K562 (cell line): ENCODE data around the gene ERAL1. TPM values are rescaled to one million over a fixed set of nuclear protein-coding genes. Genes with fewer than 3 reads are reported as not detected.

Experiments
- CREBBP ChIP-seq: IDR thresholded peaks from one replicate; pipeline ENCODE4 v1.6.1; 2012; ENCODE audit warnings: low read depth, mild to moderate bottlenecking, control low read depth, inconsistent platforms, low read length
- ILF3 ChIP-seq: fragments of 450-650 bp; IDR thresholded peaks from 2 replicates; pipeline ENCODE4 v1.6.1; 2018; ENCODE audit warnings: antibody characterized with exemption, mild to moderate bottlenecking, moderate library complexity, borderline replicate concordance
- IRF2 ChIP-seq: sonication (generic); formaldehyde crosslinking; IDR thresholded peaks from 2 replicates; pipeline ENCODE4 v1.8.1; 2022; ENCODE audit warnings: mild to moderate bottlenecking, missing genetic modification reagents
- MTF1 ChIP-seq: fragments of 250-450 bp; sonication (Bioruptor Pico); IDR thresholded peaks from 2 replicates; pipeline ENCODE4 v1.9.0; 2021; ENCODE audit warnings: moderate library complexity, mild to moderate bottlenecking, inconsistent platforms, borderline replicate concordance
- SRSF3 ChIP-seq: fragments of 200-400 bp; formaldehyde crosslinking; IDR thresholded peaks from 2 replicates; pipeline ENCODE4 v1.6.1; 2016; ENCODE audit warnings: mild to moderate bottlenecking, low read length, moderate library complexity; ENCODE audit not compliant: insufficient read depth
- ZNF778 ChIP-seq: fragments of 450-650 bp; formaldehyde crosslinking; IDR thresholded peaks from 2 replicates; pipeline ENCODE4 v1.4.0; 2020; ENCODE audit warnings: mild to moderate bottlenecking, moderate library complexity
- polyA plus RNA-seq, 8 experiments: library from polyadenylated mRNA; depleted of rRNA in 4 of 8; stranded (reverse) in 5 of 8; unstranded in 3 of 8; fragments of >200 nt; fragmentation: Nextera tagmentation in 2 of 8; fragmentation: Illumina TruSeq in 1 of 8; extraction: Ambion mirVana in 2 of 8; extraction: Trizol in 1 of 8; gene quantifications; 2 replicates each; pipeline versions ENCODE4 v1.2.1 to v1.2.3, GENCODE V29; 2011 to 2014; ENCODE audit warnings: inconsistent platforms in 1 of 8, missing spikeins in 1 of 8
- total RNA-seq, 7 experiments: library from RNA; depleted of rRNA in 6 of 7; stranded (reverse); fragments of >200 nt in 6 of 7; fragmentation: Illumina TruSeq in 2 of 7; extraction: Trizol in 2 of 7; gene quantifications; 2 replicates each; pipeline versions ENCODE4 v1.2.1 to v1.2.3, GENCODE V29; 2011 to 2021; ENCODE audit warnings: low replicate concordance in 1 of 7
- TF ChIP-seq, protein P1 (sequence below): fragments of 450-650 bp; IDR thresholded peaks from 2 replicates; pipeline ENCODE4 v1.6.1; 2017; ENCODE audit warnings: antibody characterized with exemption, mild to moderate bottlenecking
- TF ChIP-seq, protein P2 (sequence below): sonication (generic); formaldehyde crosslinking; IDR thresholded peaks from 2 replicates; pipeline ENCODE4 v1.8.0; 2022; ENCODE audit warnings: missing genetic modification reagents, mild to moderate bottlenecking, borderline replicate concordance
- TF ChIP-seq, protein P3 (sequence below): sonication (generic); formaldehyde crosslinking; IDR thresholded peaks from 2 replicates; pipeline ENCODE4 v1.8.1; 2023; ENCODE audit warnings: missing genetic modification reagents, mild to moderate bottlenecking, borderline replicate concordance

Gene ERAL1
- total and polyA plus RNA-seq, 9 of the 15 experiments (the other 6 are each of a cell fraction or from before 2014, with no cell fraction given) = 37.5 to 351 (median 106) TPM

DNA sequence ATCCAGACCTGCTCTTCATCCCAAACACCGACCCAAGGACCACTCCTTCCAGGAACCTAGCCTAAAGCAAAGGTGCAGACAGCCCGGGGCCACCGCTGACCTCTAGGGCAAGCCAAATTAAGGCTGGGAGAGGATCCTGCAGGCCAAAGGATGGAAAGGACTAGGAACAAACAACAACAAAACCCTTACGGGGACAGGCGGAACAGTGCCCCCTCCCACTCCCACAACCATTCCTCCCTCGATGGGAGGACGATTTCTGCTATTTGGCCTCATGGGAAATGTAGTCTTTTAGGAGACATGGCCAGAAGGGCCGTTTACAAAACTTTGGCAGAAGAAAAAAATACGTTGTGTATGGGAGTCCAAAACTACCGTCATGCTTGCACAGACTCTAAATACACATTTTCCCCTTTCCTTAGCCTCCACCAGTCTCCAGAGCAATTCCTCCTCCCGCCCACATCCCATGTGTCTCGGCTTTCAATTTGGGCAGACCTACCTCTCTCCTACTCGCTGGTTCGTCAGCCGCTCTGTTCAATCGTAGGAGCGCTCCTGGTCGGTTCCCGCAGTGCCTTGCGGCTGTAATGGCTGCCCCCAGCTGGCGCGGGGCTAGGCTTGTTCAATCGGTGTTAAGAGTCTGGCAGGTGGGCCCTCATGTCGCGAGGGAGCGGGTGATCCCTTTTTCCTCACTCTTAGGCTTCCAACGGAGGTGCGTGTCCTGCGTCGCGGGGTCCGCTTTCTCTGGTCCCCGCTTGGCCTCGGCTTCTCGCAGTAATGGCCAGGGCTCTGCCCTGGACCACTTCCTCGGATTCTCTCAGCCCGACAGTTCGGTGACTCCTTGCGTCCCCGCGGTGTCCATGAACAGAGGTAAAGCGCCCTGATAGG lies at the start of gene ERAL1 (continued):
- TF ChIP-seq, protein P1, sequence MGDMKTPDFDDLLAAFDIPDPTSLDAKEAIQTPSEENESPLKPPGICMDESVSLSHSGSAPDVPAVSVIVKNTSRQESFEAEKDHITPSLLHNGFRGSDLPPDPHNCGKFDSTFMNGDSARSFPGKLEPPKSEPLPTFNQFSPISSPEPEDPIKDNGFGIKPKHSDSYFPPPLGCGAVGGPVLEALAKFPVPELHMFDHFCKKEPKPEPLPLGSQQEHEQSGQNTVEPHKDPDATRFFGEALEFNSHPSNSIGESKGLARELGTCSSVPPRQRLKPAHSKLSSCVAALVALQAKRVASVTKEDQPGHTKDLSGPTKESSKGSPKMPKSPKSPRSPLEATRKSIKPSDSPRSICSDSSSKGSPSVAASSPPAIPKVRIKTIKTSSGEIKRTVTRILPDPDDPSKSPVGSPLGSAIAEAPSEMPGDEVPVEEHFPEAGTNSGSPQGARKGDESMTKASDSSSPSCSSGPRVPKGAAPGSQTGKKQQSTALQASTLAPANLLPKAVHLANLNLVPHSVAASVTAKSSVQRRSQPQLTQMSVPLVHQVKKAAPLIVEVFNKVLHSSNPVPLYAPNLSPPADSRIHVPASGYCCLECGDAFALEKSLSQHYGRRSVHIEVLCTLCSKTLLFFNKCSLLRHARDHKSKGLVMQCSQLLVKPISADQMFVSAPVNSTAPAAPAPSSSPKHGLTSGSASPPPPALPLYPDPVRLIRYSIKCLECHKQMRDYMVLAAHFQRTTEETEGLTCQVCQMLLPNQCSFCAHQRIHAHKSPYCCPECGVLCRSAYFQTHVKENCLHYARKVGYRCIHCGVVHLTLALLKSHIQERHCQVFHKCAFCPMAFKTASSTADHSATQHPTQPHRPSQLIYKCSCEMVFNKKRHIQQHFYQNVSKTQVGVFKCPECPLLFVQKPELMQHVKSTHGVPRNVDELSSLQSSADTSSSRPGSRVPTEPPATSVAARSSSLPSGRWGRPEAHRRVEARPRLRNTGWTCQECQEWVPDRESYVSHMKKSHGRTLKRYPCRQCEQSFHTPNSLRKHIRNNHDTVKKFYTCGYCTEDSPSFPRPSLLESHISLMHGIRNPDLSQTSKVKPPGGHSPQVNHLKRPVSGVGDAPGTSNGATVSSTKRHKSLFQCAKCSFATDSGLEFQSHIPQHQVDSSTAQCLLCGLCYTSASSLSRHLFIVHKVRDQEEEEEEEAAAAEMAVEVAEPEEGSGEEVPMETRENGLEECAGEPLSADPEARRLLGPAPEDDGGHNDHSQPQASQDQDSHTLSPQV = peak; percentile 61
- TF ChIP-seq ILF3 = no peak
- no peak for TF ChIP-seq ZNF778
- no peak for TF ChIP-seq CREBBP
- TF ChIP-seq, protein P2, sequence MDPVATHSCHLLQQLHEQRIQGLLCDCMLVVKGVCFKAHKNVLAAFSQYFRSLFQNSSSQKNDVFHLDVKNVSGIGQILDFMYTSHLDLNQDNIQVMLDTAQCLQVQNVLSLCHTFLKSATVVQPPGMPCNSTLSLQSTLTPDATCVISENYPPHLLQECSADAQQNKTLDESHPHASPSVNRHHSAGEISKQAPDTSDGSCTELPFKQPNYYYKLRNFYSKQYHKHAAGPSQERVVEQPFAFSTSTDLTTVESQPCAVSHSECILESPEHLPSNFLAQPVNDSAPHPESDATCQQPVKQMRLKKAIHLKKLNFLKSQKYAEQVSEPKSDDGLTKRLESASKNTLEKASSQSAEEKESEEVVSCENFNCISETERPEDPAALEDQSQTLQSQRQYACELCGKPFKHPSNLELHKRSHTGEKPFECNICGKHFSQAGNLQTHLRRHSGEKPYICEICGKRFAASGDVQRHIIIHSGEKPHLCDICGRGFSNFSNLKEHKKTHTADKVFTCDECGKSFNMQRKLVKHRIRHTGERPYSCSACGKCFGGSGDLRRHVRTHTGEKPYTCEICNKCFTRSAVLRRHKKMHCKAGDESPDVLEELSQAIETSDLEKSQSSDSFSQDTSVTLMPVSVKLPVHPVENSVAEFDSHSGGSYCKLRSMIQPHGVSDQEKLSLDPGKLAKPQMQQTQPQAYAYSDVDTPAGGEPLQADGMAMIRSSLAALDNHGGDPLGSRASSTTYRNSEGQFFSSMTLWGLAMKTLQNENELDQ (CRISPR knock-in tag) = no peak
- TF ChIP-seq, protein P3, sequence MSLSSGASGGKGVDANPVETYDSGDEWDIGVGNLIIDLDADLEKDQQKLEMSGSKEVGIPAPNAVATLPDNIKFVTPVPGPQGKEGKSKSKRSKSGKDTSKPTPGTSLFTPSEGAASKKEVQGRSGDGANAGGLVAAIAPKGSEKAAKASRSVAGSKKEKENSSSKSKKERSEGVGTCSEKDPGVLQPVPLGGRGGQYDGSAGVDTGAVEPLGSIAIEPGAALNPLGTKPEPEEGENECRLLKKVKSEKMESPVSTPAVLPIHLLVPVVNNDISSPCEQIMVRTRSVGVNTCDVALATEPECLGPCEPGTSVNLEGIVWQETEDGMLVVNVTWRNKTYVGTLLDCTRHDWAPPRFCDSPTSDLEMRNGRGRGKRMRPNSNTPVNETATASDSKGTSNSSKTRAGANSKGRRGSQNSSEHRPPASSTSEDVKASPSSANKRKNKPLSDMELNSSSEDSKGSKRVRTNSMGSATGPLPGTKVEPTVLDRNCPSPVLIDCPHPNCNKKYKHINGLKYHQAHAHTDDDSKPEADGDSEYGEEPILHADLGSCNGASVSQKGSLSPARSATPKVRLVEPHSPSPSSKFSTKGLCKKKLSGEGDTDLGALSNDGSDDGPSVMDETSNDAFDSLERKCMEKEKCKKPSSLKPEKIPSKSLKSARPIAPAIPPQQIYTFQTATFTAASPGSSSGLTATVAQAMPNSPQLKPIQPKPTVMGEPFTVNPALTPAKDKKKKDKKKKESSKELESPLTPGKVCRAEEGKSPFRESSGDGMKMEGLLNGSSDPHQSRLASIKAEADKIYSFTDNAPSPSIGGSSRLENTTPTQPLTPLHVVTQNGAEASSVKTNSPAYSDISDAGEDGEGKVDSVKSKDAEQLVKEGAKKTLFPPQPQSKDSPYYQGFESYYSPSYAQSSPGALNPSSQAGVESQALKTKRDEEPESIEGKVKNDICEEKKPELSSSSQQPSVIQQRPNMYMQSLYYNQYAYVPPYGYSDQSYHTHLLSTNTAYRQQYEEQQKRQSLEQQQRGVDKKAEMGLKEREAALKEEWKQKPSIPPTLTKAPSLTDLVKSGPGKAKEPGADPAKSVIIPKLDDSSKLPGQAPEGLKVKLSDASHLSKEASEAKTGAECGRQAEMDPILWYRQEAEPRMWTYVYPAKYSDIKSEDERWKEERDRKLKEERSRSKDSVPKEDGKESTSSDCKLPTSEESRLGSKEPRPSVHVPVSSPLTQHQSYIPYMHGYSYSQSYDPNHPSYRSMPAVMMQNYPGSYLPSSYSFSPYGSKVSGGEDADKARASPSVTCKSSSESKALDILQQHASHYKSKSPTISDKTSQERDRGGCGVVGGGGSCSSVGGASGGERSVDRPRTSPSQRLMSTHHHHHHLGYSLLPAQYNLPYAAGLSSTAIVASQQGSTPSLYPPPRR (CRISPR knock-in tag) = no peak
- TF ChIP-seq MTF1 (CRISPR knock-in tag) = no peak
- no peak for TF ChIP-seq SRSF3
- no peak for TF ChIP-seq IRF2 (CRISPR knock-in tag)
